Ovary (tissue), 3 donors: ENCODE data around the gene SEMA3C.

ENCODE experiments used
- CTCF ChIP-seq, 3 donors: fragments of 450-650 bp in 2 of 3; fragments of 200-600 bp in 1 of 3; IDR thresholded peaks; one replicate each; pipeline versions ENCODE4 v1.5.1 to v1.8.0; 2016 to 2022; ENCODE audit warnings: antibody characterized with exemption in 3 of 3, mild to moderate bottlenecking in 1 of 3
- POLR2A ChIP-seq: fragments of 450-650 bp; IDR thresholded peaks from one replicate; pipeline ENCODE4 v1.6.1; 2017; ENCODE audit warnings: antibody characterized with exemption, mild to moderate bottlenecking, moderate library complexity
- donor health status: DM: no; HTN: no; CAD: no.

- TF ChIP-seq CTCF (IDR thresholded peaks at IDR 0.05) (no peak), POLR2A (no peak)
These were observed 146.4 kb downstream of the SEMA3C start for GRCh38 chr7:80772347-80772993.
